CD4-positive, alpha-beta memory T cell (primary cell): ENCODE data around the gene COL5A1. TPM values are rescaled to one million over a fixed set of nuclear protein-coding genes. Genes with fewer than 3 reads are reported as not detected.
A peak's percentile ranks its signal among the peaks of the same experiment; 100 is the strongest.

ENCODE experiments used
- CTCF ChIA-PET: fragments of 350-600 bp; sonication (Branson Sonifier 250); formaldehyde crosslinking; loops from one replicate; lab custom pipeline; 2021; ENCODE audit warnings: inconsistent platforms; ENCODE audit not compliant: partially characterized antibody; lab: Charles Lee
- POLR2A ChIA-PET: fragments of 350-600 bp; sonication (Branson Sonifier 250); formaldehyde crosslinking; loops from one replicate; lab custom pipeline; 2021; ENCODE audit not compliant: partially characterized antibody; lab: Charles Lee
- DNase-seq, 5 donors: peaks; one replicate each; pipeline versions ENCODE4 v3.0.0 to v3.0.0-alpha.2; 2020 to 2022; ENCODE audit warnings: mixed read lengths in 1 of 5
- H3K27ac ChIP-seq: one replicate; pipeline ENCODE4 v1.7.0; 2013; ENCODE audit warnings: low read depth, low read length
- H3K27me3 ChIP-seq: 2 replicates; pipeline ENCODE4 v1.7.0; 2013; ENCODE audit warnings: mild to moderate bottlenecking, low read length, moderate library complexity; ENCODE audit not compliant: insufficient read depth
- H3K36me3 ChIP-seq: 2 replicates; pipeline ENCODE4 v1.7.0; 2013; ENCODE audit warnings: mild to moderate bottlenecking, low read length, moderate library complexity; ENCODE audit not compliant: insufficient read depth
- H3K4me1 ChIP-seq: 2 replicates; pipeline ENCODE4 v1.7.0; 2013; ENCODE audit warnings: mild to moderate bottlenecking, low read length, moderate library complexity; ENCODE audit not compliant: insufficient read depth
- H3K4me3 ChIP-seq, 2 donors: one replicate each; pipeline ENCODE4 v1.7.0; 2013; ENCODE audit warnings: low read length in 2 of 2, mild to moderate bottlenecking in 1 of 2
- H3K9me3 ChIP-seq, 2 donors: one replicate each; pipeline ENCODE4 v1.7.0; 2013; ENCODE audit warnings: low read length in 2 of 2, control low read depth in 1 of 2; ENCODE audit not compliant: control insufficient read depth in 1 of 2
- H3K27ac Mint-ChIP-seq, 7 donors: one replicate each; pipeline ENCODE4 v1.8.0; 2020 to 2021; ENCODE audit warnings: mixed read lengths in 7 of 7, mild to moderate bottlenecking in 6 of 7, inconsistent platforms in 3 of 7, moderate library complexity in 3 of 7
- H3K27me3 Mint-ChIP-seq, 2 donors: one replicate each; pipeline ENCODE4 v1.8.0; 2020 to 2021; ENCODE audit warnings: mixed read lengths in 2 of 2
- H3K36me3 Mint-ChIP-seq, 2 donors: one replicate each; pipeline ENCODE4 v1.8.0; 2020 to 2021; ENCODE audit warnings: mixed read lengths in 2 of 2, inconsistent platforms in 1 of 2, mild to moderate bottlenecking in 1 of 2
- H3K4me1 Mint-ChIP-seq, 4 donors: one replicate each; pipeline ENCODE4 v1.8.0; 2020 to 2021; ENCODE audit warnings: mixed read lengths in 4 of 4, mild to moderate bottlenecking in 1 of 4
- H3K4me3 Mint-ChIP-seq, 8 donors: one replicate each; pipeline ENCODE4 v1.8.0; 2020 to 2021; ENCODE audit warnings: mixed read lengths in 8 of 8, mild to moderate bottlenecking in 7 of 8, moderate library complexity in 6 of 8, inconsistent platforms in 3 of 8
- H3K9me3 Mint-ChIP-seq, 8 donors: one replicate each; pipeline ENCODE4 v1.8.0; 2020 to 2021; ENCODE audit warnings: mixed read lengths in 8 of 8, mild to moderate bottlenecking in 5 of 8, inconsistent platforms in 3 of 8, moderate library complexity in 1 of 8
- intact Hi-C: fragments of 100-400 bp; cut with micrococcal nuclease; formaldehyde crosslinking; loops from one replicate; pipeline ENCODE4 v1.15.1; 2023
- polyA plus RNA-seq, 2 donors: library from polyadenylated mRNA; unstranded; fragments of 300-500 nt; fragmentation: Illumina TruSeq; gene quantifications; one replicate each; pipeline ENCODE4 v1.2.3, GENCODE V29; 2021
- total RNA-seq, 2 experiments: library from RNA; stranded (reverse); gene quantifications; one replicate each; pipeline ENCODE4 v1.2.3, GENCODE V29; 2021

COL5A1 gene
- total and polyA plus RNA-seq, 4 experiments from 2014 or later: 0.36 to 1.6 (median 1.5) TPM; not detected in 1

GRCh38 chr9:134704498-134704897 is 62.9 kb downstream of the COL5A1 start:
- Mint-ChIP-seq H3K9me3 (peaks cover 0 to under 1% (median 0%) of the 10 kb centered on the region in 8 donors), H3K4me3 (no peak overlapping the region), H3K27me3 (peaks cover 0 to 1% of the 10 kb centered on the region in 2 donors), H3K4me1 (no peaks in the 10 kb centered on the region), H3K36me3 (no peaks in the 10 kb centered on the region), H3K27ac (no peak overlapping the region)
- intact Hi-C loops: no loop called here
- no peaks in the 10 kb centered on the region for H3K4me1 ChIP-seq
- no peak overlapping the region for H3K27ac ChIP-seq
- DNase-seq: no peak
- POLR2A ChIA-PET: no interaction called here
- CTCF ChIA-PET: no interaction called here
- no peaks in the 10 kb centered on the region for H3K9me3 ChIP-seq
- H3K4me3 ChIP-seq: no peak overlapping the region
- H3K27me3 ChIP-seq: no peaks in the 10 kb centered on the region
- no peaks in the 10 kb centered on the region for H3K36me3 ChIP-seq

GRCh38 chr9:134705786-134706185 is 64.2 kb downstream of the COL5A1 start:
- Histone ChIP-seq H3K4me3 (no peak overlapping the region), H3K36me3 (no peaks in the 10 kb centered on the region), H3K27me3 (no peaks in the 10 kb centered on the region), H3K27ac (no peak overlapping the region), H3K9me3 (no peaks in the 10 kb centered on the region), H3K4me1 (no peaks in the 10 kb centered on the region)
- Mint-ChIP-seq H3K4me3 (no peak overlapping the region), H3K27me3 (peaks cover 0 to 1% of the 10 kb centered on the region in 2 donors), H3K4me1 (no peaks in the 10 kb centered on the region), H3K27ac (no peak overlapping the region), H3K36me3 (no peaks in the 10 kb centered on the region), H3K9me3 (no peaks in the 10 kb centered on the region)
- ChIA-PET CTCF (no interaction called here), POLR2A (no interaction called here)
- DNase-seq: no peak
- intact Hi-C loops: no loop called here

DNA sequence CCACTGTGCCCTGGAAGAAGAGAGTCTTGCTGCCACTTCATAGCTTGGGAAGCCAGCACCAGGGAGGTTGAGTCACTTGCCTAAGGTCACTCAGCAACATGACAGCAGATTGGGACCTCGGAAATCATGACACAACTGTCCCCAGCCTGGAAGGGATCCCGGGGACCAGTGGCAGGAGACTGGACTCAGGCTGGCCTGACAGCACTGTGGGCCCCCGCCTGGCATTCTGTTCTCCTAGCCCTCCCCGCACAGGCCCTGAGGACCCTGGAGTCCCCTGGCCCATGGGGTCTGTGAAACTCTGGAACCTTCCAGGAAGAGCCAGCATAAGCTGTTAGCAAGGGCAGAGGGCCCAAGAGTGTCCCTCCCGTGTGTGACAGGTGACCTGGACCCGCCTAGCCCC is 64.9 kb downstream of the COL5A1 start:
- H3K4me3 ChIP-seq: no peak overlapping the region
- DNase-seq: no peak
- H3K27ac ChIP-seq: no peak overlapping the region
- Mint-ChIP-seq H3K4me3 (no peak overlapping the region), H3K36me3 (no peaks in the 10 kb centered on the region), H3K27me3 (peaks cover 0 to 1% of the 10 kb centered on the region in 2 donors), H3K9me3 (no peaks in the 10 kb centered on the region), H3K27ac (no peak overlapping the region), H3K4me1 (no peaks in the 10 kb centered on the region)
- no peaks in the 10 kb centered on the region for H3K36me3 ChIP-seq
- ChIA-PET POLR2A (no interaction called here), CTCF (no interaction called here)
- no peaks in the 10 kb centered on the region for H3K4me1 ChIP-seq
- intact Hi-C loops: no loop called here
- no peaks in the 10 kb centered on the region for H3K27me3 ChIP-seq
- no peaks in the 10 kb centered on the region for H3K9me3 ChIP-seq

DNA sequence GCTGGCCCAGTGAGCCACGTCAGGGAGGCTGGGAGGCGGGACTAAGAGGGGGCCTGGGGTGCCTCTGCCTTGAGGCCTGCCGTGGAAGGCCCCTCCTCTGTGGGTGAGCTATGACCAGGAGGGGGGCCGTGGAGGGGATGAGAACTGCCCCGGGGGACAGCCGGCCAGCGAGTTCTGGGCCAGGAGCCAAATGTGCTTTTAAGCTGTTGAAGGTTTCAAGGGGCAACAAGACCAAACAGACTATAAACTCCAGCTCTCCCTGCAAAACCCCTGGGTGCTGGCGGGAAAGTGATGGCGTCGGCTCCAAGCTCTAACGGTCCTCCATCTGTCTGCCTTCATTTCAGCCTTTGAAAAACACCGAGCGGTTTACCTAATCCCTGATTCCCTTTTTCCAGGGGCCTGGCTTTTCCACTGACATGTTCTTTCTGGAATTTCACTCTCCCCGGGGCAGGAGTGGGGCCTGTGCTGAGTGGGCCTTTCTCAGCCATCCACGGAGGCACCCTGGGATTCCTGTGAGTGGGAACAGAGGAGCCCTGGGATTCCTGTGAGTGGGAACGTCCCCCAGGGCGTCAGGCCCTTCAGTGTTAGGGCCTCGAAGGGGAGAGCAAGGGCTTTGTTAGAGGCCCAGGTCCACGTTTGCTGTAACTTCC is 65.6 kb downstream of the COL5A1 start:
- peaks cover 0 to 1% of the 10 kb centered on the region in 2 donors for H3K27me3 Mint-ChIP-seq
- no peaks in the 10 kb centered on the region for H3K9me3 Mint-ChIP-seq
- CTCF ChIA-PET: no interaction called here
- intact Hi-C loops: no loop called here
- Histone ChIP-seq H3K36me3 (no peaks in the 10 kb centered on the region), H3K9me3 (no peaks in the 10 kb centered on the region), H3K27ac (no peak overlapping the region), H3K4me1 (no peaks in the 10 kb centered on the region), H3K4me3 (no peak overlapping the region), H3K27me3 (no peaks in the 10 kb centered on the region)
- no peaks in the 10 kb centered on the region for H3K36me3 Mint-ChIP-seq
- POLR2A ChIA-PET: no interaction called here
- H3K27ac Mint-ChIP-seq: no peak overlapping the region
- H3K4me3 Mint-ChIP-seq: no peak overlapping the region
- no peaks in the 10 kb centered on the region for H3K4me1 Mint-ChIP-seq
- DNase-seq: no peak

- H3K27ac Mint-ChIP-seq: no peak overlapping the region
- no peaks in the 10 kb centered on the region for H3K9me3 ChIP-seq
Measured at GRCh38 chr9:134707731-134708671, 66.4 kb downstream of the COL5A1 start.

GRCh38 chr9:134708672-134709038 is 67.1 kb downstream of the COL5A1 start:
- peaks cover 0 to under 1% (median 0%) of the 10 kb centered on the region in 4 donors for H3K4me1 Mint-ChIP-seq
- no peaks in the 10 kb centered on the region for H3K27me3 ChIP-seq
- POLR2A ChIA-PET: no interaction called here
- no peaks in the 10 kb centered on the region for H3K9me3 ChIP-seq
- H3K4me1 ChIP-seq: no peaks in the 10 kb centered on the region
- H3K4me3 Mint-ChIP-seq: no peak overlapping the region
- peaks cover 0 to 3% (median 0%) of the 10 kb centered on the region in 8 donors for H3K9me3 Mint-ChIP-seq
- no peaks in the 10 kb centered on the region for H3K36me3 ChIP-seq
- no peak for DNase-seq
- H3K4me3 ChIP-seq: no peak overlapping the region
- H3K27ac ChIP-seq: no peak overlapping the region
- H3K36me3 Mint-ChIP-seq: no peaks in the 10 kb centered on the region
- H3K27ac Mint-ChIP-seq: peak overlapping the region in 1 of 7 donors; percentile 22
- CTCF ChIA-PET: no interaction called here
- intact Hi-C loops: no loop called here
- H3K27me3 Mint-ChIP-seq: peaks cover 0 to 1% of the 10 kb centered on the region in 2 donors

More at GRCh38 chr9:134707731-134708671, 66.4 kb downstream of the COL5A1 start:
- no peak for DNase-seq
- CTCF ChIA-PET: no interaction called here
- Mint-ChIP-seq H3K27me3 (peaks cover 0 to 1% of the 10 kb centered on the region in 2 donors), H3K9me3 (no peaks in the 10 kb centered on the region), H3K36me3 (no peaks in the 10 kb centered on the region), H3K4me1 (no peaks in the 10 kb centered on the region), H3K4me3 (no peak overlapping the region)
- no peak overlapping the region for H3K27ac ChIP-seq
- intact Hi-C loops: no loop called here
- POLR2A ChIA-PET: no interaction called here
- no peaks in the 10 kb centered on the region for H3K4me1 ChIP-seq
- H3K27me3 ChIP-seq: no peaks in the 10 kb centered on the region
- H3K36me3 ChIP-seq: no peaks in the 10 kb centered on the region
- H3K4me3 ChIP-seq: no peak overlapping the region

DNA sequence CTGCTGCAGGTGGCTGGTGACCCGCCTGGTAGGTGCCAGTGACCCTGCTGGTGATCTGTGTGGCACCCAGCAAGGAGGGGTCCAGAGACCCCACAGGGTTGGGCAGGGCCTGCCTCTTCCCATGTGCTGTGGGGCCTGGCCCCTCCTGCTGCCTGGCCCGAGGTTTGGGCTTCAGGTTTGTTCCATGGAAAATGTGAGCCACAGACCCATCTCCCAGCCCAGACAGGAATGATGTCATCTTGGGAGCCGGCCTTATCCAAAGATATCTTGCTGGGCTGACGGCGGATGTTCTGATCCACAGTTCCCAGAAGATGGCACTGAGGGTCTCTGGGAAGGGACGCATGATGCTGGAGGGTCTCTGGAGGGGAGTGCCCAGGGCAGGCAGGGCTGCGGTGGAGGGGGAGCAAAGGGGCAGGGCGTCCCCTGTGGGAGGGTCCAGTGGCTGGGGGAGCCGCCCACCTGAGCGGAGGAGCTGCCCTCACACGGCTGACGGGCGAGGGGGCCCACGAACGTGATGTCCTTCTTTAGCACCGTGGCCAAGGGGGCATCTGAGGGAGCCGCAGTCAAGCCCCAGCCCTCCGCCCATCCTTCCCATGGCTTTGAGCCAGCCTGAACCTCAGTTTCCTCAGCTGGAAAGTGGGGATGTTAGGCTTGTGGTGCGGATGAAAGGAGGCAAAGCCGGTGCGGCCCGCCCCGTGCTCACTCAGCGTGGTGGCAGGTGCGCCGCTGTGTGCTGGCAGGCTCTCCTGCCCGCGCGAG is 68.1 kb downstream of the COL5A1 start:
- H3K4me1 ChIP-seq: no peaks in the 10 kb centered on the region
- Mint-ChIP-seq H3K27me3 (peaks cover 0 to 1% of the 10 kb centered on the region in 2 donors), H3K4me1 (peaks cover 0 to 5% (median 2%) of the 10 kb centered on the region in 4 donors), H3K36me3 (no peaks in the 10 kb centered on the region), H3K27ac (no peak overlapping the region), H3K9me3 (peaks cover 0 to 9% (median 0%) of the 10 kb centered on the region in 8 donors), H3K4me3 (no peak overlapping the region)
- ChIA-PET POLR2A (no interaction called here), CTCF (no interaction called here)
- no peak overlapping the region for H3K4me3 ChIP-seq
- no peak for DNase-seq
- H3K9me3 ChIP-seq: no peaks in the 10 kb centered on the region
- no peaks in the 10 kb centered on the region for H3K36me3 ChIP-seq
- no peak overlapping the region for H3K27ac ChIP-seq
- intact Hi-C loops: no loop called here
- no peaks in the 10 kb centered on the region for H3K27me3 ChIP-seq
